Measurements from ENCODE around the gene EPN3. TPM values are rescaled to one million over a fixed set of nuclear protein-coding genes. Genes with fewer than 3 reads are reported as not detected.

EPN3 gene
- total RNA-seq, 4 donors from 2014 or later, result 3.0 to 17.3 (median 13.0) TPM

- no peak overlapping the region for H3K27ac ChIP-seq
- TF ChIP-seq POLR2A (IDR thresholded peaks at IDR 0.05) (no peak), CTCF (IDR thresholded peaks at IDR 0.05) (no peak)
- H3K27me3 ChIP-seq, result no peaks in the 10 kb centered on the region
- DNase-seq, result no peak
- H3K9me3 ChIP-seq, result no peaks in the 10 kb centered on the region
- H3K4me1 ChIP-seq, result no peaks in the 10 kb centered on the region
- no peak overlapping the region for H3K4me3 ChIP-seq
- H3K36me3 ChIP-seq, result no peaks in the 10 kb centered on the region
Observed at GRCh38 chr17:50523208-50523607, 9.3 kb upstream of the EPN3 start.

DNA sequence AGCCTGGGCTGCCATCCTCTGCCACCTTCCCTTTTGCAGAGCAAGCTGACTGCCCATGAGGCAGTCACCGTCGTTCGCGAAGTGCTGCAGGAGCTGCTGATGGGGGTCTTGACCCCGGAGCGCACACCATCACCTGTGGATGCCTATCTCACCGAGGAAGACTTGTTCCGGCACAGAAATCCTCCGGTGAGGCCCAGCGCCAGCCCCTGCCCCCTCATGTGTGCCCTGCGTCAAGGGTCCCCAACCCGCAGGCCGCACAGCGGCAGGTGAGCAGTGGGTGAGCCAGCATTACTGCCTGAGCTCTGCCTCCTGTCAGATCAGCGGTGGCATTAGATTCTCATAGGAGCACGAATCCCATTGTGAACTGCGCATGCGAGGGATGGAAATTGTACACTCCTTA lies 7.7 kb upstream of the EPN3 start:
- H3K36me3 ChIP-seq, result no peaks in the 10 kb centered on the region
- TF ChIP-seq POLR2A (IDR thresholded peaks at IDR 0.05) (no peak), CTCF (IDR thresholded peaks at IDR 0.05) (no peak)
- no peak overlapping the region for H3K27ac ChIP-seq
- H3K4me1 ChIP-seq, result no peaks in the 10 kb centered on the region
- no peaks in the 10 kb centered on the region for H3K27me3 ChIP-seq
- no peak for DNase-seq
- H3K4me3 ChIP-seq, result no peak overlapping the region
- no peaks in the 10 kb centered on the region for H3K9me3 ChIP-seq

- Histone ChIP-seq H3K27me3 (peaks cover 0 to 2% of the 10 kb centered on the region in 2 donors), H3K27ac (no peak overlapping the region), H3K4me3 (no peak overlapping the region), H3K9me3 (no peaks in the 10 kb centered on the region), H3K4me1 (peaks cover 0 to 7% (median 0%) of the 10 kb centered on the region in 4 donors), H3K36me3 (no peaks in the 10 kb centered on the region)
- TF ChIP-seq CTCF (IDR thresholded peaks at IDR 0.05), result no peak
- TF ChIP-seq POLR2A (IDR thresholded peaks at IDR 0.05), result no peak
- DNase-seq, result no peak
Observed at GRCh38 chr17:50527155-50527762, 5.3 kb upstream of the EPN3 start.

DNA sequence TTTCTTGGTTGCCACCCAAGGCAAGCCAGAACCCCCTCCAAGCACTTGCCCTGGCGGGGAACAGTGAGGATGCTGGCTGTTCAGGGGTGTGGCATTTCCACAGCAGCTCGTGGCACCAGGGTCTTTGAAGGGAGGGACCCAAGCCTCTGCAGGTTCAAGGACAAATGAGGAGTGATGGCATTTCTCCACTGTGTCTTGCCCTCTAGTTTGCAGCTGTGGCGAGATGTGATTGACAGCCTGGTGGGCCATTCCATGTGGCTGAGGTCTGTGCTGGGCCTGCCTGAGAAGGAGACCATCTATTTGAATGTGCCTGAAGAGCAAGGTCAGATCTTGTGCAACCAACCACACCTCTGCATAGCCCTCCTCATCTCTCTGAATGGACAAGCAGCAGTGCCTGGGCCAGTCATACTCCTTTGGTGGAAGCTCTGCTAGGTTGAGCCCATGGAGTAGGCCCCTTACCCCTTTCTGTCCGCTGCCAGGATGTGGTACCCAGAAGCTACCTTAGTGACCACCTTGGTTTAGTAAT lies 4.5 kb upstream of the EPN3 start:
- no peak overlapping the region for H3K27ac ChIP-seq
- peaks cover 0 to 10% of the 10 kb centered on the region in 2 donors for H3K27me3 ChIP-seq
- no peak for DNase-seq
- peaks cover 0 to 15% (median 0%) of the 10 kb centered on the region in 4 donors for H3K4me1 ChIP-seq
- H3K4me3 ChIP-seq, result no peak overlapping the region
- no peaks in the 10 kb centered on the region for H3K36me3 ChIP-seq
- no peak for TF ChIP-seq POLR2A (IDR thresholded peaks at IDR 0.05)
- no peak for TF ChIP-seq CTCF (IDR thresholded peaks at IDR 0.05)
- no peaks in the 10 kb centered on the region for H3K9me3 ChIP-seq

DNA sequence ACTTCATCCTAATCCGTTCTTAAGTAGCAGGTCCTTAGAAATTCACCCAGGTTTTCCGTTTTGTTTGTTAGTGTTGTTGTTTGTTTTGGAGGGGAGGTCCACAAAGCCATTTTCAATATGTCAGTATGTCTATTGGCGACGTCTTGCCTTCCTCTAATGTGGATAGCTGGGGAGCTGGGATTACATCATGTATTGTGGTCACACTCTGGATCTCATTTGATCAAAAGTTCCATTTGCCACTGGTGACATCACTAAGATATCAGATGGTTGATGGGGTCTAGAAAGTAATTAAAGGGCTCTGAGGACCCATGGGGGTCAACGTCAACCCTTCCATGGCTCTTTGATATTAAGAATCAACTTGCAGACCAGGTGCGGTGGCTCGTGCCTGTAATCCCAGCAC lies 2.7 kb upstream of the EPN3 start:
- TF ChIP-seq POLR2A (IDR thresholded peaks at IDR 0.05) (no peak), CTCF (IDR thresholded peaks at IDR 0.05) (no peak)
- peaks cover 0 to 10% of the 10 kb centered on the region in 2 donors for H3K27me3 ChIP-seq
- DNase-seq, result no peak

More for the DNA sequence above, 2.7 kb upstream of the EPN3 start:
- H3K4me3 ChIP-seq, result no peak overlapping the region
- no peak overlapping the region for H3K27ac ChIP-seq
- H3K9me3 ChIP-seq, result no peaks in the 10 kb centered on the region
- H3K4me1 ChIP-seq, result peaks cover 0 to 33% (median 0%) of the 10 kb centered on the region in 4 donors
- no peaks in the 10 kb centered on the region for H3K36me3 ChIP-seq
